HG02763 (cell line): ENCODE measurements around the gene SAP30.
A peak's percentile ranks its signal among the peaks of the same experiment; 100 is the strongest.

ENCODE experiments used
- ATAC-seq: cut with Tn5 transposase; IDR thresholded peaks from one replicate; pipeline ENCODE4 v1.9.1; 2021; ENCODE audit warnings: mild to moderate bottlenecking, moderate library complexity; ENCODE audit not compliant: unreplicated experiment

The SAP30 gene, protein sequence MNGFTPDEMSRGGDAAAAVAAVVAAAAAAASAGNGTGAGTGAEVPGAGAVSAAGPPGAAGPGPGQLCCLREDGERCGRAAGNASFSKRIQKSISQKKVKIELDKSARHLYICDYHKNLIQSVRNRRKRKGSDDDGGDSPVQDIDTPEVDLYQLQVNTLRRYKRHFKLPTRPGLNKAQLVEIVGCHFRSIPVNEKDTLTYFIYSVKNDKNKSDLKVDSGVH

DNA sequence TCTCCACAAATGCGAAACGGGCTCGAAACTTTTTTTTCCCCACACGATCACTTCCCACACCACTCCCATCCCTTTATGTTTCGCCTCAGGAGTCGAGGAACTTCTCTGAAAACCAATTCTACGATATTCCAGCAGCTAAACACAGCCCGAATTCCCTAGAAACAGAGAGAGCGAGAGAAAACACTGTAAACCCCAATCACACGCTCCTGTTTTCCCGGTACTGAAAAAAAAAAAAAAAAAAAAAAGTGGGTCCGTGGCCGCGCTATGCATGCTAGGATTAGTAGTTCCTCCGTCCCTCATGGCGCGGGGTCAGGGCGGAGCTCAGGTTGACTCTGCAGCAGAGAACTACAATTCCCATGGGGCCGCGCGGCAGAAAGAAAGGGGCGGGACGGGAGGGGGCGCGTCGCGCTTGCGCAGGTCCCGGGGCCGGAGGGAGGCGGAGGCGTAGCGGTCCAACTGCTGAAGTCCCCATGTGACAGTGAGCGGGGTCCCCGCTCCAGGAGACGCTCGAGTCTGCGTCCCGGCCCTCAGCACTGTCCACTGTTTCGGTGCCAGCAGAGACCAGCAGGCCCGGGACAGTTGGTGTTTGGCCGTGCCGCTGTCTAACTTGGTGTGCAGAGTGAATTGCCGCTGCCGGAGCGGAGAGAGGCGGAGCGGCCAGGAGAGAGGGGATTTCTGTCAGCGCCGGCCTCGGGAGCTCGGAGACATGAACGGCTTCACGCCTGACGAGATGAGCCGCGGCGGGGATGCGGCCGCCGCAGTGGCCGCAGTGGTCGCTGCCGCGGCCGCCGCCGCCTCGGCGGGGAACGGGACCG is at the start of gene SAP30:
Gene SAP30, plus strand, starts transcription at position 478 of the 815 bp plus-strand sequence. Its CDS starts 229 bp downstream, at position 707.
- ATAC-seq = peak; percentile 69

DNA sequence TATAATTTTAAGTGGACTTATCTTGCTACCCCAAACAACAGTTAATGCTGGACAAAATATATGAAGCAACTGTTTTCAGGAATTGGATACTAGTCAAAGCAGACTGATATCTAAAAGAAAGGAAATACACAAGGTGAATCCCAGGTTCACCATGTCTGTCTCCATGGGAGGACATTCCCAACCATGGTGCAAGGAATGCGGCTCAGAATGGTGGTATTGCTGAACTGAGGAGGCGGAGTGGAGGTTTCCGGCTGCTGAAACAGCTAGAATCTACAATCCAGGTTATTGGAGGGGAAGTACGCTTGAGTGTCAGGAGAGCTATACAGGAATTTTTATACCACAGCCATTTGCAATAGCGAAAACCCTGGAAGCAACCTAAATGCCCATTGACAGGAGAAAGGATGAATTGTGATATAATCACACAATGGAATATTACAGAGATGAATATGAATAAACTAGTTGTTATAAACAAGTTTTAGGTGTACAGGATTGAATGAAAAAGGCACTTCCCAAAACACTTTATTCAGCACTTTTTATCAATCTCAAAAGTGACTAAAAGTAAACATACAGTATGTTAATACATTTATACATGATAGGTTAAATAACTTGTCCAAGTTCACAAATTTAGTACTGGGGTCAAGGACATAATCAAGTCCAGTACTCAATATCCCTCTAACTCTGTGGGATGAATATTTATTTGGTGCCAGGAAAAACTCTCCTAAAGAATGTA is 45.6 kb upstream of the SAP30 start:
- ATAC-seq = no peak

DNA sequence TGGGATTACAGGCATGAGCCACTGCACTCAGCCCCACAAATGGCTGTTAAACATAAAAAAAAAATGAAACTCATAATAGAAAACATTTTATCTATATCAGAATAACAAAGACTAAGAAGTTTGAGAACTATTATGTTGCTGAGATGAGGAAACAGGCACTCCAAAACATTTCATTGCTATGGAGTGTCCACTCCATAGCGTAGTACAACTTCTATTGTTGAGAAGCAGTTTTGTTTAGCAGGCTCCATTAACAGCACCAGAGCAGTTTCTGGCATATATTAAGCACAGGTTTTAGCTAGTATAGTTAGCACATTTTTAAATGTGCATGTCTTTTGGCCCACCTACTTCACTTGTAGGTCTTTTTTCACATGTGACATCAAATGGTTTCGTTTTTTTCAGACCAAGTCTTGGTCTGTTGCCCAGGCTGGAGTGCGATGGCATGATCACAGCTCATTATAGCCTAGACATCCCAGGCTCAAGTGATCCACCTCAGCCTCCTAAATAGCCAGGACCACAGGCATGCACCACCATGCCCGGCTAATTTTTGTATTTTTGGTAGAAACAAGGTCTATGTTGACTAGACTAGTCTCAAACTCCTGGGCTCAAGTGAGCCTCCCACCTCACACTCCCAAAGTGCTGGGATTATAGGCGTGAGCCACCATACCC is 42.4 kb upstream of the SAP30 start:
- no peak for ATAC-seq

DNA sequence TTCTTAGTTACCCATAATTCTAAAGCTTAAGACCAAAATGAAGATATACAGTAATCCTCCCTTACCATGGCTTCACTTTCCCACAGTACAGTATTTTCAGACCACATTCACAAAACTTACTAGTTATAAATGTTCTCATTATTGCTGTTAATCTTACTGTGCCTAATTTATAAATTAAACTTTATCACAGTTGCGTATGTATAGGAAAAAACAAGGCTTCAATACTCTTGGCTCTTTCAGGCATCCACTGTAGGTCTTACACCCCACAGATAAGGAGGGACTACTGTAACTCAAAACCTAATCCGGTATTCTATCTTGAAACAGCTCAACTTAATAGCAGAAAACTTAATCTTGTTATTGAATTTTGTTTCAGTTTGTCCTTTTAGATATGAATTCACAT is 40.2 kb upstream of the SAP30 start:
- no peak for ATAC-seq

DNA sequence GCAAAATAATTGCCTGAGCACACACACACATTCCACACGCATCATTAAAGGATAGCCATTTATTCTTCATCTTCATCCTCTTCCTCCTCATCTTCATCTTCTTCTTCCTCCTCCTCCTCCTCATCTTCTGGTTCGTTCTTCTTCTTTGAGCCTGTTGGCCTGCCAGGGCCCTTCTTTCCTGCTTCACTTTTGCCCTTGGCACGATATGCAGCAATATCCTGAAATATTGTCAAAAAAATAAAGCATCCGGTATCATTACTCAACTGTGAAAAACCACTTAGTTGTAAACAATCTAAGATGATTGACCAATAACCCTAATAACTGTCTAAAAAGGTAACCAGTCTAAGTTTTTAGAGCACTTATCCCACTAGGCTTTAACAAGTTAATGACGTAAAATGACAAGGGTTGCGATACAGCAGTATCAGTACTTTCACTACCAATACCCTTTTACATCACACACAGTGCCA is 38.7 kb upstream of the SAP30 start:
- ATAC-seq = no peak

DNA sequence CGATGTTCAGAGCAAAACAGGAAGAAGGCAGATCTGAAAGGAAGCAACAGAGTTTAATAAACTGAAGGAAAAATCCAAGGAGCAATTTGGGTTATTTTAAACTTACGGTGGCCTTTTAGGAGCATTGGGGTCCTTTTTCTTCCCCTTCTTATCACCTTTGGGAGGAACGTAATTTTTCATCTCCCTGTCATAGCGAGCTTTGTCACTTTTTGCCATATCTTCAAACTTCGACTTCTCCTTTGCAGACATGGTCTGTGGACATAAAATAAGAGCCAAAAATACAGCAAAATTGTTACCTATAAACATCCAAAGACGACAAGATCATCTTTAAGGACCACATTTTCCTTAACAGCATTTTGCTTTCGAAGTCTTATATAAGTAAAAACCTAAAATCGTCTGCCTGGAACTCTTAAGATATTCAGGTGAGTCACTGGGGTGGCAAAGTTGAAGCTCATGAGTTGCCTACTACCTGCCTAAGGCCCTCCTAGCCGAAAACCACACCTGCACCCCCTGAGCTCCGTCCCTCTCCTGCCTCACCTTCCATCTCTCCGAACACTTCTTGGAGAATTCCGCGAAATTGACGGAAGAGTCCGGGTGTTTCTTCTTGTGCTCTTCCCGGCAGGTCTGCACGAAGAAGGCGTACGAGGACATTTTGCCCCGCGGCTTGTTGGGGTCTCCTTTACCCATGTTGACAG is 37.6 kb upstream of the SAP30 start:
- no peak for ATAC-seq

DNA sequence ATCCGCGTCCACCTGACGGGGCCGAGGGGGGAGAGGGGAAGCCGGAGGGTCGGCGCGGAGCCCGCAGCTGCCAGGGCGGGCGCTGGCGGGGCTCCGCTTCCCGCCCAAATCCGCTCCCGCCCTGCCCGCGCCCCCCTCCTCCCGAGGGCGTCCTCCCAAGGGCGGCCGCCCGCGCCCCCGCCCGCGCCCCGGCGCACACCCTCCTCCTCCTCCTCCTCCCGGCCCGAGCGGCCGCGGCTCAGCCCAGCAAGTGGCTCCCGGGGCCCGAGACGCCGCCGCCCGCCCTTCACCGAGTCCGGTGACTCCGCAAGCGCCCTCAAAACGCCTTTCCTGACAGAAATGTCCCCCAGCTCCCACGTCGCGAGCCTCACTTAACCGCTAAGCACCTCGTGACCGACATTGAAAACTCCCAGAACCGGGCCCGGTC is 37.1 kb upstream of the SAP30 start:
- peak; percentile 4 for ATAC-seq

DNA sequence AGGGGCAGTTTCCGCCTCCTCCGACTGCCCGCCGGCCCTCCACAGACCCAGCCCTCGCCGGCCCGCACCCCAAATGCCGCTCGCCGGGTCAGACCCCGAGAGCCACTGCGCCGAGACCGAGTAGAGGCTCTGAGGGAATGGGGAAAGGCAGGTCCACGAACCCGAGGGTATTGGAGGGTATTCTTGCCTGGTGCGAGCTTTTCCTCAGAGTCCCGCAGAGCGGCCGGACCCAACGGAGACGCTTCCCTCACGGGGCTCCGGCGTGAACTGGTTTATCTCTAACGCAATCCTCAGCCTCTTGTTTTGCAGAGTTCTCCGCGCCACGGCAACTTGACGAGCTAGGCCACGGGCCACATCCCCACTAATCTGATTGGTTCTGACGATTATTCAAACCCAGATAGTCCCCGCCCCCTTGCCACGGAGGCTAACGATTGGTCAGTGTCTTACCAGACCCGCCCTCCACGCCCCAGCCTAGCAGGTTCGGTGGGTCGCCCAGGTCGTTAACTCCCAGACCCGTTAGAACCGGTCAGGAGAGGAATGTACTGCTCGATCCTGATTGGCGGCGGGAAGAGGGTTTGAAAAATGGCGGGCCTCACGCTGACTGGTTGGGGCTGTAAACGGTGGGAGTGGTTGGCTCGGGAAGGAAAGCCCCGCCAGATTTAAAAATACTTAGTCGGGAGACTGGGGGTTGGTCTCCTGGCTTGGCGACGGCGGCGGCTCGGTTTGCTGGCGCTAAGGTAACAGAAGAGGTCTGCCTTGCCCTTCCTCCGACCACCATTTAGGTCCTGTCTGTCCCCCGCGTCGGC is 36.5 kb upstream of the SAP30 start, which contains the start of gene HMGB2:
Gene HMGB2, minus strand, starts transcription at position 274 of the 806 bp plus-strand sequence. CDS start 709 bp downstream, outside the sequence.
- peak; percentile 94 for ATAC-seq

DNA sequence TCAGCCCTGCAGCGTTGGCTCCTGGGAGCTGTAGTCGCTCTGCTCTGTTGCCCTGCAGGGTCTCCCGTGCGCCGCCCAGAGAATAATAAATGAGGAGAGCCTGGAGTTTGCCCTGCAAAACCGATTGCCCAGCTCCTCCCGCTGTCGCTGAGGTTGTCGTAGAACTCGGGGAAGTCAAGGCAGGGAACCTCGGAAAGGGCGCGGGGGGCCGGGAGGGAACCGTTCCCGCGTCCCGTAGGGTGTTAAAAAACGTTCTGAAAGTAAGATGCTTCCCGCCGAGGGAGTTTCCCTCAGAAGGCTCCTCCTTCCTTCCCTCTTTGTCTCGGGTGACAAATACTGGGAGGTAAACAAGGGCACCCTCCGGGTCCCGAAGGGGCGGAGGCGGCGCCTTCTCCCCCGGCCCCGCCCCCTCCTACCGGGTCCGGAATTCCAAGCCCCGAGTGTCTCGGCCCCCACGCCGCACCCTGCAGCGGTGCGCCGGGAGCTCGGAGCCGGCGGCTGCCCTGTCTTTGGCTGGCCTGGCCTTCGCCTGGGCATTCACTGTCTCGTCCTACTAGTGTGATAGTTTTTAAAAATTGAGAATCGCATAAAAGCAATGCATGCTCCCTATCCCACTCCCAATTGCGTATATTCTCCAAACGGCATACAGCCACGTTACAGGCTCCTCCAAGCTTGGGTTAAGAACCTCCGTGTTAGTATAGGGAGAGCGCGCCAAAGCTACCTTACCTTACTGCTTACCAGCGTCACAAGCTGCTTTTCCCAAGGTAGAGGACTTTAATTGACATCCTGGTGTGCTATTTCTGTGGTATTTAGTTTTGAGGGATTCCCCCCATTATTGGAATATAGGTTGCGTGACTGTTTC is 35.6 kb upstream of the SAP30 start:
- peak; percentile 22 for ATAC-seq

DNA sequence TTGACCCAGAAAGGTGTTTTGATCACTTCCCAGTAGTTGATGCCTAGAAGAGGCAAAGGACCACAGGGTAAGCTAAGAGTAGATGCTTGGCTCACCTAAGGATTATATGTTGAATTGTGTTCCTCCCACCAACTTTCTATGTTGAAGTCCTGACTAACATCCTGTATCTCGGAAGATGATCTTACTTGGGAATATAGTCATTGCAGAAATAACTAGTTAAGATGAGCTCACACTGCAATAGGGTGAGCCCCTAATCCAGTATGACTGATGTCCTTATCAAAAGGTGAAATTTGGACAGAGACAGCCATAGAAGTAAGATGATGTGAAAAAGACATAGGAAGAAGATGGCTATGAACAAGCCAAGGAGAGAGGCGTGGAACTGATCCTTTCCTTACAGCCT is 33.3 kb upstream of the SAP30 start:
- no peak for ATAC-seq

DNA sequence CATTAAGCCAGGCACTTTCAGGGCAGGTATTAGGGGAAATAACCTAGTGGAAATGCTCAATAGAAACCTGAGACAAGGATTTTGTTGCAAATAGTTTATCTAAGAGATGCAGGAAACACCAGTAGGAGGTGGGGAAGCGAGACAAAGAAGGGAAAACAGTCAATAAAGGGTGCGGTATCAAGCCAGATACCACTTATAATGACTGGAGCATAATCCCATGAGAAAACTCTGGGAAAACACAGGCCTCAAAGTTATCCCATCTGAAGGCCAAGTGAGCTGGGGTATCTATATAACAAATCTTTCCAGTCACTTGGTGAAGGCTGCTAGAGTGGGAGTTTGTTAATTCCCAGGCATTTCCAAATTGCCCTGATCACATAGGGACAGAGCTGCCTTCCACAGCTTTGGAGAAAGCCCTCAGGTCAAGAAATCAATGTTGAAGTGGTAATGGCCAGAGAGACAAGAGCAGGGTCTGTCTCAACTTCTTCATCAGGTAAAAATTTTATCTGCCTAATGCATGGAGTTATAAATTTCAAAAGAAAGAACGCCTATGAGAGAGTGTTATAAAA is 26.8 kb upstream of the SAP30 start:
- no peak for ATAC-seq

DNA sequence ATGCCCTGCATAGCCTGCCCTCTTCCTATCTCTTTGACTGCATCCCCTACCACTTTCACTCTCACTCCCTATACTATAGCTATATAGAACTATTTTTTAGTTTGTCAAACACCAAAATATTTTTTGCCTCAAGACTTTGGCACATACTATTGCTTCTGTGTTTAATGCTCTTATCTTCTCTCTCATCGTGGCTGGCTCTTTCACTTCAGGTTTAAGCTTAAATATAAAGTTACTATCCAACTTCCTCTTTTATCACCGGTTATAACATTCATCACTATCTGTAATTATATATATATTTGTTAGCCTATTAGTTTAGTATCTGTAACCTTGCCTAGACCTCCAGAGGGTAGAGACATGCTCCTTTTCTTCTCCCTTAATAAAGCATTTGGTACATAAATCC is 25.1 kb upstream of the SAP30 start:
- ATAC-seq = no peak

DNA sequence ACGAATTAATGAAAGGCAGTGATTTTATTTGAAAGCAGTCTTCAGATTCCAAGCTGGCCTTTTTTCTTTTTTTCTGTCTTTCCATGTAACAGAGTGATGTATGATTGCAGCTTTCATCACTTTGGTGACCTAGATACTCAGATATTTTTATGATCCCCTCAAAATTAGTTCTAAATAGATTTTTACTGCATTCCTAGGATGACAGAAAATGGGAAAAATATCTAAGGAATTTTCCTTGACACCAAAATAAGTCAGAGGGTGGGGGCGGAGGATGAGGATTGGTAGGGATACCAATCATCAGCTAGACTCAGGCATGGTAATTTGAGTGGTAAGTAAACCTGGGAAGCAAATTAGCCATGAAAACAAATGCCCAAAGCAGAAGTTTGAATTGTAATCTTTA is 24.7 kb upstream of the SAP30 start:
- ATAC-seq = no peak

DNA sequence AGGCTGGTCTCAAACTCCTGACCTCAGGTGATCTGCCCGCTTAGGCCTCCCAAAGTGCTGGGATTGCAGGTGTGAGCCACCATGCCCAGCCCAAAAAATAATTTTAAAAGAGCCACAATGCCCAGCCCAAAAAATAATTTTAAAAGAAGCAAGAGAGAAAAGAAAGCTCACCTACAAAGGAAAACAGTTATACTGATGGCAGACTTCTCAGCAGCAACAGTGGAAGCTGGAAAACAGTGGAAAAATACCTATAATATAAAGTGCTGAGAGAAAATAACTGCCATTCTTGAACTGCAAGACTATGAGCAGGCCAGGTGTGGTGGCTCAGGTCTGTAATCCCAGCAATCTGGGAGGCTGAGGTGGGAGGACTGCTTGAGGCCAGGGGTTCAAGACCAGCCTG is 23.3 kb upstream of the SAP30 start:
- ATAC-seq = no peak

DNA sequence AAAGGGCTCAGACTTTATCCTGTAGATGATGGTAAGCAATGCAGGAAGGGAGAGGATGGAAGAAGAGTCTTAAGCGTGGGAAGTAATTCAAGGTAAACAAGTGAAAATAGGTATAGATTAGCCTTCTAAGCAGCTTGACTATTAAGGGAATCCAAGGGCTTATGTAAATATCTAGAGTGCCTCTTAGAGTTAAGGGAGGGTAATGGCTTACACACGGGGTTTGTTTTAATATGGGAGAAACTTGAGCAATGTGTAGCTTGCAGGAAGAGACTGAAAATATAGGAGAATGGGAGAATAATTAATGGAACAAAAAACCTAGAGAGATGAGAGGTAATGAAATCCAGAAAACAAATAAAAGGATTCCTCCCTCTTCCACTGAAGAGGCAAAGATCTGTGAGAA is 12.8 kb upstream of the SAP30 start:
- ATAC-seq = no peak

DNA sequence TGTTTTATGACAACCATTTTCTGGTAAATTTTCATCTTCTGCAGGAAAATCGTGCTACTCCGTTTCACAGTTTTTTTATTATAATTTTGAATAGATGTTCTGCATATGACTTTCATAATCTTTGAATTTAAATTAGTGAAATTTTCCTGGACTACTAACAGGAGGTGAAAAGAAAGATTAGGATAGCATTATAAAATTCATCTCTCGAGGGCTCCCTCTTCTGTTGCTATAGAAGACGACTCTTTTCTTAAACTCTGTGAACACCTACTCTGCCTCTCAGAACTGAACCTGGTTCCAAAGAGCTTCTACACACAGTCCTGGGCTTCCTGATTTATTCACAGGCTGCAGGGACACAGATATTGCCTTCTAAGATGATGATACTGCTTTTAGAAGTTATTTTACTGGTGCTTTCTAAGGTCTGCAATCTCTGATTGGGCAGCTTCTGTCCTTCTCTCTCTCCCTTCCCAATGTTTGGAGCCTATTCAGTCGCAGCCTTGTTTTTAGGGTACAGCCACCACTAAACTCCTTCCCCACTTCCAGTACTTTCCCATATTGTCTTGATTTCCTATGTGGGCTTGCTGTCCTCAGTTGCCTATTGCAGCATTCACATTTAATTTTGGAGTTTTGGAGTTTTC is 10.1 kb upstream of the SAP30 start:
- ATAC-seq = no peak

DNA sequence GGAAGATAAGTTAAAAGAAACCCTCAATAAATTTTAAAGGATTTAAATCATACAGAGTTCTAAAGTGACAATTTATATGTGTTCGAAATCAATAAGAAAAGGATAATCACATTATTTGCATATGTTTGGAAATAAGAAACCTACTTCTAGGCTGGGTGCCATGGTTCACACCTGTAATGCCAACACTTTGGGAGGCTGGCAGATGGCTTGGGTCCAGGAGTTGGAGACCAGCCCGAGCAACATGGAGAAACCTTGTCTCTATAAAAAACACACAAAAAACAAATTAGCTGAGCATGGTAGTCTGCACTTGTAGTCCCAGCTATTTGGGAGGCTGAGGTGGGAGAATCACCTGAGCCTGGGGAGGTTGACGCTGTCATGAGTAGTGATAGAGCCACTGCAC is 8.1 kb upstream of the SAP30 start:
- no peak for ATAC-seq
